LNCAP (cell line): Measurements from ENCODE around the gene PTBP2.

Source experiments
- CTCF ChIP-seq: fragments of 450-650 bp; IDR thresholded peaks from 2 replicates; pipeline ENCODE4 v1.5.1; 2017; ENCODE audit warnings: mild to moderate bottlenecking

PTBP2 gene

GRCh38 chr1:96790599-96790998 is 69.0 kb downstream of the PTBP2 start:
- TF ChIP-seq CTCF = no peak

GRCh38 chr1:96792220-96792619 is 70.6 kb downstream of the PTBP2 start:
- no peak for TF ChIP-seq CTCF

GRCh38 chr1:96804648-96805047 is 83.1 kb downstream of the PTBP2 start:
- TF ChIP-seq CTCF = no peak

- no peak for TF ChIP-seq CTCF
Measured at GRCh38 chr1:96808191-96808590, 86.6 kb downstream of the PTBP2 start.

- no peak for TF ChIP-seq CTCF
Measured at GRCh38 chr1:96815914-96816313, 94.3 kb downstream of the PTBP2 start.

GRCh38 chr1:96820107-96820506 is 98.5 kb downstream of the PTBP2 start:
- TF ChIP-seq CTCF = no peak

GRCh38 chr1:96820671-96821070 is 99.1 kb downstream of the PTBP2 start:
- TF ChIP-seq CTCF = no peak

- no peak for TF ChIP-seq CTCF
Measured at GRCh38 chr1:96825231-96825630, 103.6 kb downstream of the PTBP2 start.
